Osteocyte (in vitro differentiated cells): ENCODE measurements around the gene PNMA5. TPM values are rescaled to one million over a fixed set of nuclear protein-coding genes. Genes with fewer than 3 reads are reported as not detected.
"Not testable (repeated sequence)": the region's sequence is repeated elsewhere in the genome, so short reads cannot be mapped to it uniquely, and the experiment has no call there.

Experiments
- DNase-seq: peaks from one replicate; pipeline ENCODE4 v3.0.0; 2021; ENCODE audit warnings: mixed read lengths; ENCODE audit not compliant: unreplicated experiment; ENCODE audit errors: extremely low spot score
- H3K27ac Mint-ChIP-seq: one replicate; pipeline ENCODE4 v1.8.0; 2021; ENCODE audit warnings: mild to moderate bottlenecking, mixed read lengths; ENCODE audit not compliant: unreplicated experiment
- H3K27me3 Mint-ChIP-seq: one replicate; pipeline ENCODE4 v1.8.0; 2021; ENCODE audit warnings: mixed read lengths; ENCODE audit not compliant: unreplicated experiment
- H3K36me3 Mint-ChIP-seq: one replicate; pipeline ENCODE4 v1.8.0; 2021; ENCODE audit warnings: mixed read lengths; ENCODE audit not compliant: unreplicated experiment
- H3K4me1 Mint-ChIP-seq: one replicate; pipeline ENCODE4 v1.8.0; 2021; ENCODE audit warnings: mixed read lengths; ENCODE audit not compliant: unreplicated experiment
- H3K4me3 Mint-ChIP-seq: one replicate; pipeline ENCODE4 v1.8.0; 2021; ENCODE audit warnings: mild to moderate bottlenecking, moderate library complexity, mixed read lengths; ENCODE audit not compliant: unreplicated experiment
- H3K9me3 Mint-ChIP-seq: one replicate; pipeline ENCODE4 v1.8.0; 2021; ENCODE audit warnings: mixed read lengths; ENCODE audit not compliant: unreplicated experiment
- CTCF ChIP-seq: fragments of 200-600 bp; sonication (generic); IDR thresholded peaks from 2 replicates; pipeline ENCODE4 v1.5.0; 2021; ENCODE audit warnings: antibody characterized with exemption, mild to moderate bottlenecking, moderate library complexity
- long read RNA-seq: library from polyadenylated mRNA; unstranded; transcript quantifications from one replicate; pipeline ENCODE4 v2.0.0, GENCODE V29; 2021
- total RNA-seq: library from RNA; stranded (reverse); gene quantifications from 2 replicates; pipeline ENCODE4 v1.2.1, GENCODE V29; 2021

The PNMA5 gene
- not detected in 2 replicates for total RNA-seq
- long read RNA-seq = 0 reads

GRCh38 chrX:152993933-152994332, at the start of gene PNMA5:
Gene PNMA5, minus strand, starts transcription at chrX:152994116. Its CDS starts 2,518 bp downstream, at chrX:152991598.
- no peaks in the 10 kb centered on the region for H3K9me3 Mint-ChIP-seq
- no peak for DNase-seq
- TF ChIP-seq CTCF = no peak

GRCh38 chrX:153032397-153033118, 38.6 kb upstream of the PNMA5 start:
- H3K27ac Mint-ChIP-seq = no peak overlapping the region
- no peak for DNase-seq
- peak overlapping the region; percentile 57 for H3K4me3 Mint-ChIP-seq
- H3K9me3 Mint-ChIP-seq = peaks cover 9% of the 10 kb centered on the region
- no peaks in the 10 kb centered on the region for H3K36me3 Mint-ChIP-seq
- peak; percentile 78 for TF ChIP-seq CTCF
- H3K27me3 Mint-ChIP-seq = no peaks in the 10 kb centered on the region
- H3K4me1 Mint-ChIP-seq = peaks cover 2% of the 10 kb centered on the region

More at GRCh38 chrX:152993933-152994332, at the start of gene PNMA5:
- Mint-ChIP-seq H3K27me3 (peaks cover 2% of the 10 kb centered on the region), H3K36me3 (no peaks in the 10 kb centered on the region), H3K27ac (no peak within 1 kb of the TSS), H3K4me3 (no peak within 1 kb of the TSS), H3K4me1 (no peaks in the 10 kb centered on the region)

GRCh38 chrX:153030801-153031200, 36.9 kb upstream of the PNMA5 start:
- no peak for TF ChIP-seq CTCF
- no peak overlapping the region for H3K4me3 Mint-ChIP-seq
- no peak for DNase-seq
- H3K9me3 Mint-ChIP-seq = peaks cover 9% of the 10 kb centered on the region
- H3K36me3 Mint-ChIP-seq = no peaks in the 10 kb centered on the region
- no peak overlapping the region for H3K27ac Mint-ChIP-seq
- no peaks in the 10 kb centered on the region for H3K27me3 Mint-ChIP-seq
- H3K4me1 Mint-ChIP-seq = peaks cover 2% of the 10 kb centered on the region

- peaks cover 2% of the 10 kb centered on the region for H3K4me1 Mint-ChIP-seq
- H3K9me3 Mint-ChIP-seq = peaks cover 9% of the 10 kb centered on the region
- H3K4me3 Mint-ChIP-seq = no peak overlapping the region
- no peak overlapping the region for H3K27ac Mint-ChIP-seq
- TF ChIP-seq CTCF = no peak
- H3K27me3 Mint-ChIP-seq = no peaks in the 10 kb centered on the region
- no peaks in the 10 kb centered on the region for H3K36me3 Mint-ChIP-seq
- no peak for DNase-seq
Measured at GRCh38 chrX:153029875-153030274, 36.0 kb upstream of the PNMA5 start.

GRCh38 chrX:153029162-153029561, 35.2 kb upstream of the PNMA5 start:
- Mint-ChIP-seq H3K36me3 (no peaks in the 10 kb centered on the region), H3K4me3 (no peak overlapping the region), H3K27me3 (no peaks in the 10 kb centered on the region), H3K9me3 (peaks cover 5% of the 10 kb centered on the region), H3K4me1 (peaks cover 2% of the 10 kb centered on the region), H3K27ac (no peak overlapping the region)
- DNase-seq = no peak
- no peak for TF ChIP-seq CTCF

GRCh38 chrX:153028487-153028886, 34.6 kb upstream of the PNMA5 start:
- DNase-seq, H3K9me3 Mint-ChIP-seq, H3K27ac Mint-ChIP-seq, H3K36me3 Mint-ChIP-seq, H3K27me3 Mint-ChIP-seq, H3K4me1 Mint-ChIP-seq, H3K4me3 Mint-ChIP-seq: not testable (repeated sequence)

GRCh38 chrX:153026501-153026900, 32.6 kb upstream of the PNMA5 start:
- not testable (repeated sequence) for H3K4me3 Mint-ChIP-seq, H3K27ac Mint-ChIP-seq, H3K36me3 Mint-ChIP-seq, DNase-seq, H3K9me3 Mint-ChIP-seq, H3K4me1 Mint-ChIP-seq, H3K27me3 Mint-ChIP-seq
